Fibroblast of skin of left quadriceps (primary cell): ENCODE results near the gene SYPL2.
A peak's percentile ranks its signal among the peaks of the same experiment; 100 is the strongest.

Experiments
- DNase-seq, 2 experiments: peaks; one replicate each; pipeline ENCODE4 v3.0.0-alpha.2; 2013; ENCODE audit warnings: low read depth in 2 of 2

The SYPL2 gene

DNA sequence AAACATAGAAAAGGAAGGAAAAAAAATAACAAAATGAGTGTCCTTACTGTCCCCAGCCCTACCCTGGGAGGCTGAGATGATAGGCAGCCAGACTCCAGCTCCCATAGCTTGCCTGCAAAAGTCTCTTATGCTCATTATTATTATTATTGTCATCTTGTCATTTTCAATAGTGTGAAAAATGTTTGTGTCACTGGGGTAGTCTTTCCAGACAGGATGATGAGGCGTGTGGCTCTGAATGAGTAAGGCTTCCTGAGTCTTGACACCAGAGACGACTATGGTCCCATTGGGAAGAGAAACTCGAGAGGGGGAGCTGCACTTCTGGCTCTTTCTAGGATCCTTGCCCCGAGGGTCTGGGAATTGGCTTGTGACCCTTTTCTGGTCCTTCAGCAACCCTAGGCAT lies 26.4 kb downstream of the SYPL2 start:
- DNase-seq: no peak

DNA sequence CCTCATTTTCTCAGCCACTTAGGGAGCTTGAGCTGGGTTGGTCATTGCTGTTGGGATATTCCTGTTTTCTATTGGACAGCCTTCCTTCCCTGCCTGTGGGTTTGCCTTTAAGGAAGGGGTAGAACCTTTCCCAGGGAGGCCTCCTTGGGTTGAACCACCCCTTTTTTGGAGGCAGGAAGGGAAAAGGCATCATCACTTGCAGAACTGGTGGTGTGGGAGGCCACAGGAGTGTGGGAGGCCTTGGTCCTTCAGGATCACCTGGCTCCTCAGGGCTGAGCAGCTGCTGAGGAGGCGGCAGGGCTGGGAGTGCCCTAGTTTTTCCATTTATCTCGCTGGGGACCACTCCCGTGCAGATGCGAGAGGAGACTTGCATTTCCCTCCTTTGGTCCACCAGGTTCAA lies 26.9 kb downstream of the SYPL2 start:
- no peak for DNase-seq

DNA sequence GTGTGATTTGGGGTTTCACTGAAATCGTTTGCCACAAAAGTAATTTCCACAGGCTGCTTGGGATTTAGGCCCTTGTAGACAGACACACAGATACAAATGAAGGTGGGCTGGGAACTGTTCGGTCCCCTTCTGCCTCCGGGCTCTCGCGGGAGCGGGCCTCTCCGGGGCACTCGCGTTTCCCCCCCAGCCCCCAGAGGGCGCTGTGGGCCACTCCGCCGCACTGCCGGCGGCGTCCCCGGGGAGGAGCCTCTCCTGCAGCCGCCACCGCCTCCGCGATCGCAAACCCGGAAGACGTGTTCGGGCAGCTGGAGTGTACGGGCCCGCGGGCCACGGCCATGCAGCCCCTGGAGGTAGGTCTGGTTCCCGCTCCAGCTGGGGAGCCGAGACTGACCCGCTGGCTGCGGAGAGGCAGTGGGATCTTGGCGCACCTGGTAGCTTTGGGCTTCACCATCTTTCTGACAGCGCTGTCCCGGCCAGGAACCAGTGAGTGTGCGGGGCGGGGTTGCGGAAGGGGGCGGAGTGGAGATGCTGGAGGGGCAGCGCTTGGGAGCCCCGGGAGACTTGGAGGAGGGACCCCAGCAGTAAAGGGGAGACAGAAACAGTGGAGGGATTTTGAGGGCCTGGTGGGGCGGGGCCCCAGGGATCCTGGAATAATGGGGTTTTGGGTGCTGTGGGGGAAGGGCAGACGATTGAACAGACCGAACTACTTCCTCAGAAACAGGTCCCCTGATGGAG lies 27.6 kb downstream of the SYPL2 start, which contains the start of gene CYB561D1:
Gene CYB561D1, plus strand, starts transcription at position 290 of the 735 bp plus-strand sequence. Its CDS starts 46 bp downstream, at position 336.
- peak; percentile 57 to 60 for DNase-seq

DNA sequence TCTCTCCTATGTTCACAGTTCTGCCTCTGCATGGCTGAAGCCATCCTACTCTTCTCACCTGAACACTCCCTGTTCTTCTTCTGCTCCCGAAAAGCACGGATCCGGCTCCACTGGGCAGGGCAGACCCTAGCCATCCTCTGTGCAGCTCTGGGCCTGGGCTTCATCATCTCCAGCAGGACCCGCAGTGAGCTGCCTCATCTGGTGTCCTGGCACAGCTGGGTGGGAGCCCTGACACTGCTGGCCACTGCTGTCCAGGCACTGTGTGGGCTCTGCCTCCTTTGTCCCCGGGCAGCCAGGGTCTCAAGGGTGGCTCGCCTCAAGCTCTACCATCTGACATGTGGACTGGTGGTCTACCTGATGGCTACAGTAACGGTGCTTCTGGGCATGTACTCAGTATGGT lies 29.4 kb downstream of the SYPL2 start:
- no peak for DNase-seq

DNA sequence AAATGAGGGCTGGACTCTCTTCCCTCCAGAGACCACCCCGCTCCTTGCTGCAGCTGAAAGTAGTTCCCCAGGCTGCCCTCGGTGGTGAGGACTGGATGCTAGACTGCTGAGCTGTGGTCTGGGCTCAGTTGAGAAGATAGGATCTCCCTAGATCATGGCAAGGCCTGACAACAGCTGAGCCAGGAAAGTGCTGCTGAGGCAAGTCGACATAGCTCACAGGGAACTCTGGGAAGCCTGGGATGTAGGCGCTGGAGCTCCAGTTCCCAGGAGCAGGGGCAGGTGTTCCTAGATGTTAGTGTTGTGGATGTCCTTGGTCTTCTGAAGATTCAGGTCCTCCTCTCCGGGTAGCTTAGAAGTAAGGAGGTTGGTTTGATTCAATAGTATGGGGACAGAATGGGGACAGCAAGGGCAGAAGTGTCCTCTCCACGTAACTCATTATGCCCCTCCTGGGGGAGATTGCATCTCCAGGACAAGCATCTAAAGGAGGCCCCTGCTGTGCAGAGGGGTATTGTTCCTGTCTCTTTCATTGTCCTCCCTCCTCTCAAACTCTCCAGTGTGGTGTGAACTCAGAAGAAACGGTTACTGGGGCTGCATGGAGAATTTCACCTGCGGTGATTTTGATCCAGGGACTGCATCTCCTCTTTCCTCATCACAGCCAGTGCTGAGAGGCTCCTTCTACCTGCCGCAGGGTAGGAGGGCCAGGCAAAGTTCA lies 31.3 kb downstream of the SYPL2 start:
- no peak for DNase-seq

DNA sequence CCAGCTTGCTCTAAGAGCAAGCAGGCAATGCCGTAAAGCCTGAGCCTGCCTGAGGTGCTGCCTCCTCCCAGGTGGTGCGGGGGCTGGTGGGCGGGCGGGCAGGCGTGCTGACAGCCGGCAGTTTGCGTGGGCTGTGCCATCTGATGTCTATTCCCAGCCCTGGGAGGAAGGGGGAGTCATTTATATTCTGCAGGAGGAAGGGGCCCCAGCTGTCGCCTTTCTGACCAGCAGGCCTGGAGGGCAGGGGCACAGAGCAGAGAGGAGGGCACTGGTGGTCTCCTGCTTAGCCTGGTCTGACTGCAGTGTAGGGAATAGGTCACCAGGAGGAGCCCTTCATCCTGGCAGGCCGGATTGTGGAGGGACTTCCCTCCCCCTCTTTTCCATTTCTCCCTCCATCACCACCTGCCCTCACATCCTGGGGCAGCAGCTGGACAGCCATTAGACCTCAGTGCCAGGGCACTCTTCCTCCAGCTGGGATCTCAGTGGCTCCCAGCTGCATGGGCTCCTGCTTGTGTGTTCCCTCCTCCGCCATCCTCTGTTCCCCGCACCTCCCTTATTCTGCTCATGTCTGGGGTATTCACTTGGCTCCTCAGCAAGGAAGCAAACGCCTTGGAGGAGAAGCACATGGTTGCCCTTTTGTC lies 31.9 kb downstream of the SYPL2 start:
- DNase-seq: no peak

DNA sequence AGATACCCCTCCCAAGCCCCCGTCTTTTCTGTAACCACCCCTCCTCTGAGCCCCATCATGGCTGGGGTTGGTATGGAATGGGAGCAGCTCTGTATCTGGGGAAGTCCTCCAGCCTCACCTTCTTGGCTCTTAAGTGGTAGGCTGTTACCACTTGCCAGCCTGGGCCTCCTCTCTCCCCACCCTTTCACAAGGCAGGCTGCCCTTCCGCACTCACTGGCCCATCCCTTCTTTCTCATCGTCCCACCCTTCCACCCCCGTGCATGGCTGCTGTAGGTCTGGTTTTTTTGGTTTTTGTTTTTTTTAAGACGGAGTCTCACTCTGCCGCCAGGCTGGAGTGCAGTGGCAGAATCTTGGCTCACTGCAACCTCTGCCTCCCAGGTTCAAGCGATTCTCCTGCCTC lies 32.7 kb downstream of the SYPL2 start:
- DNase-seq: no peak

DNA sequence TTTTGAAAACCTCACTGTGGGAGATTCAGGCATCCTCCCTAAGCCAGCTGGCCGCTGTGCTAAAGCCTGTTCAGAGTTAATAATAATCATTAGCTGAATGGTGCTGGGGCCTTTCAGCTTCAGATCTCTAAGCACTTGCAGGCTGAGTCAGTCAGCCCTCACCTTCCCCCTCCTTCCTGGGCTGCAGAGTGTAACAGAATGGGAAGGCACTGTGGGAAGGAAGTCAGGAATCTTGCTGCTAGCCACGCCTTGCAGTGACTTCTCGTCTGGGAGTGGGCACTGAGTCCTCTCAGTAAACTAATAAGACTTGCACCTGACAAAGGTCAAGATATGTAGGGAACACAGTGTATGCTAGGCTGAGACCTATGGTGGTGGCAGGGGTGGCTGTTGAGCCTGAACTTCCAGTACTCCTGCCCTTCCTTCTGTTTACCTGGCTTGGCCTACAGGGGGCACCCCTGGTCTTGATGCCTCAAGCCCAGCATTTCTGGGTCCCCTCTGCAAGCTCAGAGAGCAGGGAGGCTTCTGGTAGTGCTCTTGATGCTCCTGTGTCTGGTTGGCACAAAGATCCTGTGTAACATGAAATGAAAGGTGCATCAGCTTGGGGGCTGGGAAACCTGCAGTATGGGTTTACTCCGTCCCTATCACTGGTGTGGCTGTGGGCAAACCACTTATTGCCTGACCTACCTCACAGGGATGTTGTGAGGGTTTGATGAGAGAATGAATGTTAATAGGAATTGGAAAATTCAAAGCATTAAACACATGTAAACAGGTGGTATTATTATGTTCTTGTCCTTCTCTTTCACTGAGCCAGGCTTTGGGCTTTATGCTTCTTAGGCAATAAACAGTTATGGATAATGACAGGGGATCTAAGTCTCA lies 33.6 kb downstream of the SYPL2 start:
- DNase-seq: no peak

DNA sequence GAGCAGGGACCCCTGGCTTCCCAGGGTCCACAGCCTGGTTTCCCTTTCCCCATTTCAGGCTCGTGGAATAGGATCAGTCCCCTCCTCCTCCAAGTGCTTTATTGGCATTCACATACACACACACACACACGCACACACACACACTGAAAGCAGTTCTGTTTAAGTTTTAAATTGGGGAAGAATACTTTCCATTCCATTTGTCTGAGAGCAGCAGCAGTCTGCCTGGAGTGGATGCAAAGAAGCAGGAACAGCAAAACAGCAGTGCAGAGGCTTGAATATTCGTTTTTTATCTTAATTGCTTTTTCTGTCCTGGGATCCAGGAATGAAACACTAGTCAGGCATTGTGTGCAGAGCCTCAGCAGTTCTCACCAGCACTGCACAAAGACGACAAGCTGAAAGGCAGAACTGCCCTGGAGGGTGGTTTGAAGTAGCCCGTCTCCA lies 34.6 kb downstream of the SYPL2 start:
- DNase-seq: peak in 1 of 2 experiments; percentile 36

DNA sequence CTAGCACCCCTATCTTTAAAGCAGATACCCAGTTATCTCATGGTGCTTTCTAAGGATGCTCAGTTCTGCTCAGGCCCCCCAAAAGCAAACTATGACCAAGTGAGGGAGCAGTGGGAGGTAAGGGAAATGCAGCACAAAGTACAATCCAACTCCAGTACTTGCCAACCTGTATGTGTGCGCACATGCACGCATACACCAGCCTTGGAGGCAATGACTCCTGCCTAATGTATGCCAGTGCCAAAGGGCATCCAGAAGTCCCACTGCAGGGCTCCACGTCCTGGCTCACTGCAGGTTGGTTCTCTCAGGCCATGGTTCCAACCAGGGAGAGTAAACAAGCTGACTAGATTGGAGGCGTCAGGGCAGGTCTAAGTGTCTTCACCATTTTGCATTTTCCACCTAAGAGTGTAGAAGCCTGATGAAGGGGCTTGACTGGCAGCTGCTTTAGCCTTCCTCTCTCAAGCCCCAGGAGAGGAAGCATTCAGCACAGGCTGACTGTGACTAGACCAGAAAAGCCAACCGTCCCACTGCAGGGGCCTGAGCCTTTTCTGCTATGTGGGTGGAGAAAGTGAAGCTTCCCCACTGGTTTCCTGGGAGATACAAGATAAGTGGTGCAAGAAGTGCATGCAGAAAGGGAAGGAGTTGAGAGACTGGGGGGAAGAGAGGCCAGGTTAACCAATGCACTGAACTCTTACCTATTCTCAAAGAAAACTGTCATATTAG lies 35.5 kb downstream of the SYPL2 start:
- no peak for DNase-seq

DNA sequence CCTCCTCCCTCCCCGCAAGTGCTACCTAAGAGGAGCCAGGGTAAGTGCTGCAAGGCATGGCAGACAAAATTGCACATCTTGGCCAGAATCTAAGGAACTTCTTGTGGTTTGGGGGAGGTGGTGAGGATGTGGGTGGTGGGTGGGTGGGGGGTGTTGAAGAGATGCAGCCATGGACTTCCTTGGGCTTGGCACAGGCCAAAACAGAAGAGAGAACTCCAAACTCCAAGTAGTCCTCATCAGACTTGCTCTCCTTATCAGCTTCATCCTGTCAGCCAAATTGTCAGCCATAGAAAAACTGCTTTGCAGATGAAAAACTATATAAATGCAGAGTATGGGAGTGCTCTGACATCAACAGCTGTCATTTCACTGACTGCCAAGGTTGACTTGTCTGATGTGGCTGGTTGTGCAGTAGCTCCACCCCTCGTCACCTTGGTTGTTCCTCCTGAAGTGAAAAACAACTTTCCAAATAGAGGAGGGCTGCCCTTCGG lies 36.1 kb downstream of the SYPL2 start:
- no peak for DNase-seq

DNA sequence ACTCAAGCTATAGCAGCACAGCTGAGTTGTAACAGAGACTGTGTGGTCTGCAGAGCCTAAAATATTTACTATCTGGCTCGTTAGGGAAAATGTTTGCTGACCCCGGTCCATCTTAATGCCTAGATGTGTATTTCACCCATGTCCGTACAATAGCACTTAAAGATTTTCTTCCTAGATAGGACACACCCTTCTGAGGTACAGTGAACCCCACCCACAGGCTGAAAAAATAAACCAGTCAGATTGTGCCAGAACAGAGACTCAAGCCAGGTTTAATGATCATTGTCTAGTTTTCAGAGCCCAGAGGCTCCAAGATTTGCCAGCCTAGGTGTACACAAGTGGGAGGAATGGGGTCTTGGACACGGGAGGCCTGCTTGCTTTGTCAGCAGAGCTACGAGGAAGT lies 37.6 kb downstream of the SYPL2 start:
- DNase-seq: no peak

DNA sequence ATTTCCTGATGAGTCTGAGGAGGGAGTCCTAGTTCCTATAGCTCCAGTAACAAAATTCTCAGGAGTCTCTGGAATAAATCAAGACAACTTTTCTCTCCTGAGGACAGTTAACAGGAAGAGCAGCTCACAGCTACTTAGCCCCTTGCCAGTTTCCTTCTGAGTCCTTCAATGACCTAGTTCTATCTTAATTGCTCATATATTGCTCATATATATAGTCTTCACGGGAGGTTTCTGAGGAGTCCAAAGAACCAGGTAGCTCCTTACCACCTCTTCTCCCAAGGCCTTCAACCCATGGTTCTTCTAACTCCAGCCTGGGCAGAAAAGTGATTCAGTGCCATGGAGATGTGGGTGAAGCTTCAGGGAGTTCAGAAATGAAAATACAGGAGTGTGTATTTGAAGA lies 38.6 kb downstream of the SYPL2 start:
- DNase-seq: no peak

DNA sequence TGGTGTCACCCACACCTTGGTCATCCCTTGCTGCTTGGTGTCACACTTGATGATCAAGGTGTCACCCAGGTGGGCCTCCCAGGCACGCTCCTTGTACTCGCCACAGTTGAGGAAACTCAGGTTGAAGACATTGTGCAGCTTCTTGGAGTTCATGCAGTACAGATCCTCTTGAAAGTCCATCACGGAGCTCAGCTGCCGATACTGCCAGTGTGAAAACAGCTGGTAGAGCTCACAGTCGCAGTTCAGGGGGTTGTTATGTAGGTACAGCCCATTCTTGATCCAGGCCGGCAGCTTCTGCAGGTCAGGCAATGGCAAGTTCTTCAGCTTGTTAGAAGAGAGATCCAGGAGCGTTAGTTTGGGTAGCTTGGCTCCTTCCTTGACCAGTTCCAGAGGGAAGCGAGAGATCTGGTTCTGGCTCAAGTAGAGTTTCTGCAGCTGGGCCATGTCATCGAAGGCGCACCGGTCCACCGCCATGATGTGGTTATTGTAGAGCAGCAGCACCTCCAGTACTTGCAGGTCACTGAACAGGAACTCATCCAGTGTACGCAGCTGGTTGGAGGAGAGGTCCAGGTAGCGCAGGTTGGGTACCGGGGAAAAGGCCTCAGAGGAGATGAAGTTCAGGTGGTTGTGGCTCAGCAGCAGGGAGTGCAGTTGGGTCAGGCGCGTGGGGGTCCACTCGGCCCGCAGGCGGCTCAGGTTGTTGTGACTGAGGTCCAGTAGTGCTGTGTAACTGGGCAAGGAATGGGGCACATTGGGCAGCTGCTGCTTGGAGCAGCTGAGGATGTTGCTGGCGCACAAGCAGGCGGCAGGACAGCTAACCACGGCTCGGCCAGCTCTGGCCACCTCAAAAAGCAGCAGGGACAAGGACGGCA lies 41.9 kb downstream of the SYPL2 start:
- no peak for DNase-seq

DNA sequence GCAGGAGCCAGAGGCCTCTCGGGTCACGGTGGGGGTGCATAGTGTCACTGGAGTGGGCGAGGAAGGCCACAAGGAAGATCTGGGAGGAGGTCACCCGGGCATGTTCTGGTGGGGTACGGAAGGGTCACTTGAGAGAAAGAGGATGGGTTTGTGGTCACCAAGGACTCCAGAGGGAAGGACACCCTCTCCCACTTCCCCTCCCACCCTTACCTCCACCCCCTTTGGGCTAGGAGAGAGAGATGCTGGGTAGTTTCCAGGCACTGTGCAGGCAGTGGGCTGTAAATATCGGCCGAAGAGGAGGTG lies 42.5 kb downstream of the SYPL2 start:
- DNase-seq: no peak

DNA sequence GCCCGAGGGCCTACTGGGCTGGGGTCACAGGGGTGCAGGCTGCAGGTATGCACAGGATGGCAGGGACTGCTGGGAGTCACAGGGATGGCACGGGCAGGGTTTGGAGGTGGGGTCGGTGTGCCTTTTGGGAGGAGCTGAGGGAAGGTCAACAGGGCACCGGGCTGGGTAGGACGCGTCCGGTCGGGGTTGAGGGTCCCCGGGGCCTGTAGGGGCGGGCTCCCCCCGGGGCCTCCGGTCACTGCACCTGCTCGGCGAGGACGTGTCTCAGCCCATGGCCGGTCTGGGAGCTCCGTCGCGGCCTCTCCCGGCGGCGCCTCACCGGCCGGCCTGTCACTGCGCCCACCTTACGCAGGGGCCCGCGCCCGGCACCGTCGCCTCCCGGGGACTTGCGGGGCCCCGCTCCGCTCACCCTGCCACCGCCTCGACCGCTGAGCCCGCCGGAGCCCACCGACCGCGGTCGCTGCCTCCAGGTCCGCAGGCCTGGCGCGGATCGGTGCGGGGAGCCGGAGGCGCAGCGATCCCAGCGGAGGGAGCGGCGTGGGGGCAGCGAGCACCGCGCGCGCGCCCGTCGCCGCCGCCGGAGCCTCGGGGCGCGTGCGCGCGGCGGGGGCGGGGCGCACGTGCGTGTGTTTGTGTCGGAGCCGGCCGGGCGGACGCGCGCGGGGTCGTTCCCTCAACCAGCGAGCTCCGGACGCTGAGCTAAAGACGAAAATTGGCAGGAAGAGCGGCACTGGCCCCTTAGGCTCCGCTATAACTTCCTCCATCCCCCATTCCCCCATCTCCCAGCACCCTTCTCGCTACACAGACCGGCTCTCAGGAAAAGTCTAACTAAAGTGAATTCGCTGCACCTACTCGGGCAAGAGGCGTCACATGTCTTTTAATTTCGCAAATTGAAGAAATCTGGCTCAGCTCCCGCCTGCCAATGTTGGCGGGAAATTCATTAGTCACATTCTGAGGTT lies 43.1 kb downstream of the SYPL2 start, which contains the start of gene AMIGO1:
Gene AMIGO1, minus strand, starts transcription at position 552 of the 959 bp plus-strand sequence. CDS start 815 bp downstream, outside the sequence.
- DNase-seq: no peak

DNA sequence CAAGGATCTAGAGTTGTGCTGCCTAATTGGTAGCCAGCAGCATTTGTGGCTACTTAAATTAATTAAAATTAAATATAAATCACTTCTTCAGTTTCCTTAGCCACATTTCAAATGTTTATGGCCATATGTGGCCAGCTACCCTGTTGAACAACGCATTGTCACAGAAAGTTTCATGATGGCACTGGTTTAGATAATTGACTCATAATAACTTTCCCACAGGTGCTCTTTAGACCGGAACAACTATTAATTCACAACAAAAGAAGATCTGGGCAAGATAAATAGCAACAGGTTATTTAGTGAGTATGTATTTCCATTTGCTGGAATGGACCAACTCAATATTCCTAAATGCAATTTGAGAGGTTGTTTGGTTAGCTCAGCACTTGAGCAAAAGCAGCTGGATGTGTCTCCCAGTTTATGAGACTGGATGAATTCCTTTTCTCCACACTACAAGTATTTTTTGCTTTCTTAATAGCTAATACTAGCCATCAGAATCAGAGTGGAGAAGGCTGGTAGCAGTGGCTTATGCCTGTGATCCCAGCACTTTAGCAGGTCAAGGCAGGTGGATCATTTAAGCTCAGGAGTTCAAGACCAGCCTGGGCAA lies 46.9 kb downstream of the SYPL2 start:
- DNase-seq: no peak

DNA sequence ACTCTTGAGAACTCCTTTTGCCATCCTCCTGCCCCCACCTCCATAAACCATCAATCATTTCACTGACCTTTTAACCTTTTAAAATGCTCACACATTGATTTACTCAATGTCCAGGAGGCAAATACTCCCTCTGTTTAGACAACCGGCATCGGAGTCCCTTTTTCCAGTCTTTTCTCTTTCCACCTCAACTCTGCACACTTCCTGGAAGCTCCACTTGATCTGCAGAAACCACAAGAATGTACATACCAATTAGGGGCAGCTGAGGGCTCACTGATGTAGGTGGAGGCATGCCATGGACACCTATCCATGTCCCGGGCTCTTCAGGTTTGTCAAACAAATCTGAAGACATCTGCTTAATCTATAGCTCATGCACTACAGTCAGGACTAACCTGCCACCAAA lies 48.5 kb downstream of the SYPL2 start:
- no peak for DNase-seq
